Lung (tissue), 12 donors: Measurements from ENCODE around the gene VPS33B. TPM values are rescaled to one million over a fixed set of nuclear protein-coding genes. Genes with fewer than 3 reads are reported as not detected.

Experiments
- ATAC-seq: fragments of 200-7000 bp; cut with Tn5 transposase; one replicate; pipeline ENCODE4 v1.9.1; 2020; ENCODE audit warnings: moderate number of reproducible peaks; ENCODE audit not compliant: insufficient read depth, low FRiP score
- DNase-seq, 3 donors: peaks; one replicate each; pipeline ENCODE4 v3.0.0-alpha.2; 2013 to 2017
- H3K27ac ChIP-seq, 2 donors: one replicate each; pipeline ENCODE4 v1.5.1; 2013; ENCODE audit warnings: mild to moderate bottlenecking in 2 of 2, moderate library complexity in 2 of 2, control low read depth in 1 of 2, inconsistent platforms in 1 of 2, low read depth in 1 of 2, low read length in 1 of 2
- H3K27me3 ChIP-seq, 3 donors: one replicate each; pipeline ENCODE4 v1.5.1; 2013; ENCODE audit warnings: low read length in 2 of 3; ENCODE audit not compliant: control insufficient read depth in 3 of 3, insufficient read depth in 3 of 3
- H3K36me3 ChIP-seq, 4 donors: one replicate each; pipeline ENCODE4 v1.5.1; 2013; ENCODE audit warnings: low read length in 4 of 4, mild to moderate bottlenecking in 1 of 4, moderate library complexity in 1 of 4; ENCODE audit not compliant: control insufficient read depth in 4 of 4, insufficient read depth in 4 of 4
- H3K4me1 ChIP-seq, 5 donors: one replicate each; pipeline ENCODE4 v1.5.1; 2013; ENCODE audit warnings: low read length in 5 of 5, mild to moderate bottlenecking in 2 of 5, moderate library complexity in 1 of 5; ENCODE audit not compliant: control insufficient read depth in 5 of 5, insufficient read depth in 5 of 5
- H3K4me3 ChIP-seq: one replicate; pipeline ENCODE4 v1.5.1; 2013; ENCODE audit warnings: mild to moderate bottlenecking, control low read depth, moderate library complexity
- H3K9ac ChIP-seq, 2 donors: one replicate each; pipeline ENCODE4 v1.5.1; 2013; ENCODE audit warnings: low read length in 2 of 2, control low read depth in 1 of 2; ENCODE audit not compliant: insufficient read depth in 1 of 2
- H3K9me3 ChIP-seq, 4 donors: one replicate each; pipeline ENCODE4 v1.5.1; 2013; ENCODE audit warnings: low read length in 3 of 4, mild to moderate bottlenecking in 1 of 4, moderate library complexity in 1 of 4; ENCODE audit not compliant: control insufficient read depth in 4 of 4, insufficient read depth in 3 of 4
- WGBS, 2 donors: extraction: QIAGEN DNeasy Blood & Tissue Kit; methylation state at CpG; one replicate each; pipeline ENCODE4 v1.1.7; 2013; 5-methylcytosine and 5-hydroxymethylcytosine counted together
- polyA plus RNA-seq, 2 donors: library from polyadenylated mRNA; stranded (reverse); fragments of 200-250 nt; gene quantifications; one replicate each; pipeline ENCODE4 v1.2.1, GENCODE V29; 2013
- total RNA-seq, 2 donors: library from RNA; depleted of rRNA in 1 of 2; stranded (reverse); fragments of >200 nt in 1 of 2; gene quantifications; one replicate each; pipeline ENCODE4 v1.2.1, GENCODE V29; 2014 to 2021
- TF ChIP-seq, protein P1 (sequence below): IDR thresholded peaks from 2 replicates; pipeline ENCODE4 v1.5.1; 2012; ENCODE audit warnings: mild to moderate bottlenecking; ENCODE audit errors: control extremely low read depth, extremely low read depth
- donor health status: control.
- donor health status: control.
- donor health status: Bipolar disorder and iron deficiency.
- donor health status: healthy.
- donor health status: DM: yes; HTN: yes; CAD: no.

VPS33B gene
- total and polyA plus RNA-seq, 4 donors, result 6.5 to 20.7 (median 12.8) TPM

GRCh38 chr15:91007266-91007665 is 15.1 kb downstream of the VPS33B start:
- H3K36me3 ChIP-seq, result peaks cover 25 to 52% (median 40%) of the 10 kb centered on the region in 4 donors
- WGBS, 2 donors, result 93% methylated on average over 3 of the region's 3 CpGs
- no peak for DNase-seq

GRCh38 chr15:91001209-91001608 is 21.2 kb downstream of the VPS33B start:
- TF ChIP-seq, protein P1, sequence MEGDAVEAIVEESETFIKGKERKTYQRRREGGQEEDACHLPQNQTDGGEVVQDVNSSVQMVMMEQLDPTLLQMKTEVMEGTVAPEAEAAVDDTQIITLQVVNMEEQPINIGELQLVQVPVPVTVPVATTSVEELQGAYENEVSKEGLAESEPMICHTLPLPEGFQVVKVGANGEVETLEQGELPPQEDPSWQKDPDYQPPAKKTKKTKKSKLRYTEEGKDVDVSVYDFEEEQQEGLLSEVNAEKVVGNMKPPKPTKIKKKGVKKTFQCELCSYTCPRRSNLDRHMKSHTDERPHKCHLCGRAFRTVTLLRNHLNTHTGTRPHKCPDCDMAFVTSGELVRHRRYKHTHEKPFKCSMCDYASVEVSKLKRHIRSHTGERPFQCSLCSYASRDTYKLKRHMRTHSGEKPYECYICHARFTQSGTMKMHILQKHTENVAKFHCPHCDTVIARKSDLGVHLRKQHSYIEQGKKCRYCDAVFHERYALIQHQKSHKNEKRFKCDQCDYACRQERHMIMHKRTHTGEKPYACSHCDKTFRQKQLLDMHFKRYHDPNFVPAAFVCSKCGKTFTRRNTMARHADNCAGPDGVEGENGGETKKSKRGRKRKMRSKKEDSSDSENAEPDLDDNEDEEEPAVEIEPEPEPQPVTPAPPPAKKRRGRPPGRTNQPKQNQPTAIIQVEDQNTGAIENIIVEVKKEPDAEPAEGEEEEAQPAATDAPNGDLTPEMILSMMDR, result no peak
- H3K9me3 ChIP-seq, result no peaks in the 10 kb centered on the region
- ATAC-seq (no peak), DNase-seq (no peak)
- no peaks in the 10 kb centered on the region for H3K4me1 ChIP-seq
- no peak overlapping the region for H3K4me3 ChIP-seq
- no peaks in the 10 kb centered on the region for H3K27me3 ChIP-seq
- no peak overlapping the region for H3K27ac ChIP-seq
- H3K9ac ChIP-seq, result no peak overlapping the region
- peaks cover 29 to 39% (median 34%) of the 10 kb centered on the region in 4 donors for H3K36me3 ChIP-seq
- 96 to 97% methylated on average over 3 of the region's 3 CpGs for WGBS, 2 donors

More at GRCh38 chr15:91007266-91007665, 15.1 kb downstream of the VPS33B start:
- no peaks in the 10 kb centered on the region for H3K4me1 ChIP-seq
- no peaks in the 10 kb centered on the region for H3K9me3 ChIP-seq
- no peak overlapping the region for H3K4me3 ChIP-seq
- no peak overlapping the region for H3K9ac ChIP-seq
- ATAC-seq, result no peak
- no peak overlapping the region for H3K27ac ChIP-seq
- TF ChIP-seq, protein P1, result no peak
- H3K27me3 ChIP-seq, result no peaks in the 10 kb centered on the region

DNA sequence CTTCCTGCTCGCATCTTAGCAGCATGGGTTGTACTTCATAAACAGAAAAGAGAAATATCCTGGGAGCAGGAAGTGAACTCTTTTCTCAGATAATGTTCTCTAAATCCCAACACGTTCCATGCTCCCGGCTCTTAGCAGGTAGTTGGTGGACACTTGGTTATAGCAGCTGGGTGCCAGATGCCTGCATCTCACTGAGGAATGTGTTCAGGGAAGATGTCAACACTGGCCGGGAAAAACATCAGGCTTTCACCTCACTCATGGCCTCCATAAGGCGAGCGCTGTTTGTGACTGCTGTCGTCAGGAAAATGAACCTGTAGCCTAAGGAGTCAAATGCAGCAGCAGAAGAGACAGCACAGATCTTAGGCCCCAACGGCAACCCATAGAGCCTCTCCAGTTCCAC is 23.7 kb downstream of the VPS33B start:
- 86 to 93% methylated on average over 8 of the region's 8 CpGs for WGBS, 2 donors
- DNase-seq, result no peak
- Histone ChIP-seq H3K27ac (no peak overlapping the region), H3K9ac (no peak overlapping the region), H3K4me3 (no peak overlapping the region), H3K36me3 (peaks cover 22 to 29% (median 26%) of the 10 kb centered on the region in 4 donors), H3K4me1 (peaks cover 0 to 8% (median 0%) of the 10 kb centered on the region in 5 donors), H3K27me3 (no peaks in the 10 kb centered on the region), H3K9me3 (no peaks in the 10 kb centered on the region)
- ATAC-seq, result no peak
- TF ChIP-seq, protein P1, result no peak
